GM21390 (cell line): Measurements from ENCODE around the gene BHLHA15.

Experiments
- ATAC-seq: cut with Tn5 transposase; IDR thresholded peaks from one replicate; pipeline ENCODE4 v1.9.1; 2021; ENCODE audit not compliant: unreplicated experiment

Gene BHLHA15

DNA sequence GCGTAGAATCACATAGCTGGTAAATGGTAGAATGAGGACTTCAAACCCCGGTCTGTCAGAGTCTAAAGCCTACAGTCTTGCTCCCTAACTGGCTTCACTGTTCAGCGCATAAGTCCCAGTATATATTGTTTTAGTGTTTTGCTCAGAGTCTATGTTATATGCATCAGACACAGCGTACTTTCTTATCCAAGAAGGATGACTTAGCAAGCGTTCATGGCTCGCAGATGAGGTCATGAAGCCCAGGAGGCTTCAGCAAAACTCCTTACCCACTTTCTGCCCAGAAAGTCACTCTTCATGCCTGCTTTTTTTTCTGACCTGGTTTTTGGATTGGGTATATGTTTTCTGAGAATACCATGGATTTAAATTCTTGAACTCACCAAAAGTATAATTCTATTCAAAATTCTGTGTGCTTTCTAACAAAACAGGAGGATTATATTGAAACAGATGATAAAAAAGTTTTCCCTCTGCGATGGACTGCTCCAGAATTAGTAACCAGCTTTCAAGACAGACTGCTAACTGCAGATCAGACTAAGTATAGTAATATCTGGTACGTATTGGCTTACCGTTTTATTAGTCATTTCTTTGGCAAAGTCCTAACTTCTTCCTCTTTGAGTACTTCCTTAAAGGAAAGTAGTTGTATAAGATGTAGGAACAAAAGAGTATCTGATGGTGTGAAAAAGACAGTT lies 24.6 kb upstream of the BHLHA15 start:
- no peak for ATAC-seq

DNA sequence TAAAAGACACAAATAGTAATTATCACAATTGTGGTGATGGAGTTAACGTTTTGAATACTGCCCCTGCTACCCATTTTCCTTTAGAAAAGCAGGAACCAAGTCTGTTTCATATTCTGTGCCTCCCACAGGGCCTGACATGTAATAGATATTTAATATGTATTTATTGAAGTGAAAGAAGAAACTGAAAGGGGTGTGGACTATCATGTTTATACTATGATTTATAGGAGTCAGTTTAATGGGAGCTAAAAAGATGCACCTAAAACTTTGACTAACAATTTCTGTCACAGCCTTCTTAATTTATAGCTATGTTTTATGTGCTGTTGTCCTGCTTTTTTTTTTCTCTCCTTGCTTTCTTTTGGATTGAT lies 24.1 kb upstream of the BHLHA15 start:
- ATAC-seq: no peak

DNA sequence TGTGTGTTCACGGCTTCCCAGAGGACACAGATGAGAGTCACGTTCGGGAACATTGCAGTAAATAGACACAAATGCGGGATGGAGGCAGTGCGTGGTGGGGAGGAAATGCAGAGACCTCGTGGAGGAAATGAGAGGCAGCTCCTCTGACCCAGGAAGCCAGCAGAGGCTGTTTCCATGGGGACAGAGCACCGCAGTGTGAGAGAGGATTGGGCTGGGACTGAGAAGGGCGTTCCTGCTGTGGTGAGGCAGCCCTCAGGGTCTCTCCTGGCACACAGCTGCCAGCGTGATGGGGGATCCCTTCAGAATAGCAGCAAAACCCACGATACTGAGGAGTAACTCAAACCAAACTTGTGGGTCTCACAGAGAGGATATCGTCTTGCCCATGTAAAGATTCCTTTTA lies 21.7 kb upstream of the BHLHA15 start:
- no peak for ATAC-seq

DNA sequence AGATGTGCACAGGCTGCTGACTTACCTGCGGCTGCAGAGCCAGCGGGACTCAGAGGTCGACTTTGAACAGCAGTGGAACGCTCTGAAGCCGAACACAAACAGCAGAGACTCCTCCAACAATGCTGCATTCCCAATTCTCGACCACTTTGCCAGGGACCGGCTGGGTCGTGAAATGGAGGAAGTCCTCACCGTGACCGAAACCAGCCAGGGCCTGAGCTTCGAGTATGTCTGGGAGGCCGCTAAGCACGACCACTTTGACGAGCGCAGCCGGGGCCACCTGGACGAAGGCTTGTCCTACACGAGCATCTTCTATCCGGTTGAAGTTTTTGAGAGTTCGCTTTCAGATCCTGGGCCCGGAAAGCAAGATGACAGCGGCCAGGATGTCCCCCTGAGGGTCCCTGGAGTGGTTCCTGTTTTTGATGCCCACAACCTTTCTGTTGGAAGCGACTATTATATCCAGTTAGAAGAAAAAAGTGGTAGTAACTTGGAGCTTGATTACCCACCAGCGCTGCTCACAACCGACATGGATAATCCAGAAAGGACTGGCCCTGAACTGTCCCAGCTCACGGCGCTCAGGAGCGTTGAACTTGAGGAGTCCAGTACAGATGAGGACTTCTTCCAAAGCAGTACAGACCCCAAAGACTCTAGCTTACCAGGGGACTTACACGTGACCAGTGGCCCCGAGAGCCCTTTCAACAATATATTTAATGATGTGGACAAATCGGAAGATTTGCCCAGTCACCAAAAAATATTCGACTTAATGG lies 19.4 kb upstream of the BHLHA15 start:
- no peak for ATAC-seq

DNA sequence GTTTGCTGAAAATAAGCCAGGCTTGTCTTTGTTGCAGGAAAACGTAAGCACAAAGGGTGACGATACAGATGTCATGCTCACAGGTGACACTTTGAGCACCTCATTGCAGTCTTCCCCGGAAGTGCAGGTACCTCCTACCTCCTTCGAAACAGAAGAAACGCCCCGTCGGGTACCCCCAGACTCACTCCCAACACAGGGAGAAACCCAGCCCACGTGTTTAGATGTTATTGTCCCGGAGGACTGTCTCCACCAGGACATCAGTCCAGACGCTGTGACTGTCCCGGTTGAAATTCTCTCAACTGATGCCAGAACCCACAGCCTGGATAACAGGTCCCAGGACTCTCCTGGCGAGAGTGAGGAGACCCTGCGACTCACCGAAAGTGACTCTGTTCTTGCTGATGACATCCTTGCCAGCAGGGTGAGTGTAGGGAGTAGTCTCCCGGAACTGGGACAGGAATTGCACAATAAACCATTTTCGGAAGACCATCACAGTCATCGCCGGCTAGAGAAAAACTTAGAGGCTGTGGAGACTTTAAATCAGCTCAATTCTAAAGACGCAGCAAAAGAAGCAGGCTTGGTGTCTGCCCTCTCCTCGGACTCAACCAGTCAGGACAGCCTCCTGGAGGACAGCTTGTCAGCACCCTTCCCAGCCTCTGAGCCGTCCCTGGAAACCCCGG lies 18.3 kb upstream of the BHLHA15 start:
- ATAC-seq: no peak

DNA sequence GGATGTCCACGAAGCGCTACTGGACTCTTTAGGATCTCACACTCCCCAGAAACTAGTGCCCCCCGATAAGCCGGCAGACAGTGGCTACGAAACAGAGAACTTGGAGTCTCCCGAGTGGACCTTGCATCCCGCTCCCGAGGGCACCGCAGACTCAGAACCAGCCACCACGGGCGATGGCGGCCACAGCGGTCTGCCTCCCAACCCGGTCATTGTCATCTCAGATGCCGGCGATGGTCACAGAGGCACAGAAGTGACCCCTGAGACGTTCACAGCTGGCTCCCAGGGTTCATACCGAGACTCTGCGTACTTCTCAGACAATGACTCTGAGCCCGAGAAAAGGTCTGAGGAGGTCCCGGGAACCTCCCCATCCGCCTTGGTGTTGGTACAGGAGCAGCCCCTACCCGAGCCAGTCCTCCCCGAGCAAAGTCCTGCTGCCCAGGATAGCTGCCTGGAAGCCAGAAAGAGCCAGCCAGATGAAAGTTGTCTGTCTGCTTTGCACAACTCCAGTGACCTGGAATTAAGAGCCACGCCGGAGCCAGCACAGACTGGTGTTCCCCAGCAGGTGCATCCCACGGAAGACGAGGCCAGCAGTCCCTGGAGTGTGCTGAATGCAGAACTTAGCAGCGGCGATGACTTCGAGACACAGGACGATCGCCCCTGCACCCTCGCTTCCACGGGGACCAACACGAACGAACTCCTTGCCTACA lies 17.6 kb upstream of the BHLHA15 start:
- ATAC-seq: no peak

DNA sequence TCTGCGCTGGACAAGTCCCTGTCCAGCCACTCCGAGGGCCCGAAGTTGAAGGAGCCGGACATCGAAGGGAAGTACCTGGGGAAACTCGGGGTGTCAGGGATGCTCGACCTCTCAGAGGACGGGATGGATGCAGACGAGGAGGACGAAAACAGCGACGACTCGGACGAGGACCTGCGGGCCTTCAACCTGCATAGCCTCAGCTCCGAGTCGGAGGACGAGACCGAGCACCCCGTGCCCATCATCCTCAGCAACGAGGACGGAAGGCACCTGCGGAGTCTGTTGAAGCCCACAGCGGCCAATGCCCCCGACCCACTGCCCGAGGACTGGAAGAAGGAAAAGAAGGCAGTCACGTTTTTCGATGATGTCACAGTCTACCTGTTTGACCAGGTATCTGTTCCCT lies 17.1 kb upstream of the BHLHA15 start:
- ATAC-seq: no peak

DNA sequence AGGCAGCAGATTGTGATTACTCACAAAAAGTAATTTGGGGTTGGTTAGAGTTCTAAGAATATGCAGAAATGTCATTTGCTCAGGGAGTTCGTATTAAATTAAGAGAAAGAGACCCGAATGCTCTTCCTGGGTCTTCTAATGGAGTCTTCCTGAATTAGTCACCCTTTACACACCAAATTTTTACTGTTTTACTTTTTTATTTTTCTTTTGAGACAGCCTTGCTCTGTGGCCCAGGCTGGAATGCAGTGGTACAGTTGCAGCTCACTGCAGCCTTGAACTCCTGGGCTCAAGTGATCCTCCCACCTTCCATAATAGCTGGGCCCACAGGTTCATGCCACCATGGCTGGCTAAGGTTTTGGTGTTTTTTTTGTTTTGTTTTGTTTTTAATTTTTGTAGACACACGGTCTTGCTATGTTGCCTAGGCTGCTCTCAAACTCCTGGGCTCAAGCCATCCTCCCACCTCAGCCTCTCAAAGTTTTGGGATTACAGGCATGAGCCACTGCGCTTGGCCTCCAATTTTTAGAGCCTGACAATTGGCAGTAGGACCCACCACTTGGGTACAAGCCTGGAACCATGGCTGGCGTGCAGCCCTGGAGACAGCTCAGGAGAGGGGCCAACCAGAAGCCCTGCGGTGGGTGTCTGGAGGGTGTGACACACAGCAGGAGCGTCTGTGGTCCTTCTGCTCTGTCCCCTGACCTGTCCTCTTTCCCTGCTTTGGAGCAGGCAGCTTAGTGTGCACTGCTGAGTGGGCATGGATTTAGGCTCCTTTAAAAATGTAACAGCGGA lies 16.4 kb upstream of the BHLHA15 start:
- ATAC-seq: no peak

DNA sequence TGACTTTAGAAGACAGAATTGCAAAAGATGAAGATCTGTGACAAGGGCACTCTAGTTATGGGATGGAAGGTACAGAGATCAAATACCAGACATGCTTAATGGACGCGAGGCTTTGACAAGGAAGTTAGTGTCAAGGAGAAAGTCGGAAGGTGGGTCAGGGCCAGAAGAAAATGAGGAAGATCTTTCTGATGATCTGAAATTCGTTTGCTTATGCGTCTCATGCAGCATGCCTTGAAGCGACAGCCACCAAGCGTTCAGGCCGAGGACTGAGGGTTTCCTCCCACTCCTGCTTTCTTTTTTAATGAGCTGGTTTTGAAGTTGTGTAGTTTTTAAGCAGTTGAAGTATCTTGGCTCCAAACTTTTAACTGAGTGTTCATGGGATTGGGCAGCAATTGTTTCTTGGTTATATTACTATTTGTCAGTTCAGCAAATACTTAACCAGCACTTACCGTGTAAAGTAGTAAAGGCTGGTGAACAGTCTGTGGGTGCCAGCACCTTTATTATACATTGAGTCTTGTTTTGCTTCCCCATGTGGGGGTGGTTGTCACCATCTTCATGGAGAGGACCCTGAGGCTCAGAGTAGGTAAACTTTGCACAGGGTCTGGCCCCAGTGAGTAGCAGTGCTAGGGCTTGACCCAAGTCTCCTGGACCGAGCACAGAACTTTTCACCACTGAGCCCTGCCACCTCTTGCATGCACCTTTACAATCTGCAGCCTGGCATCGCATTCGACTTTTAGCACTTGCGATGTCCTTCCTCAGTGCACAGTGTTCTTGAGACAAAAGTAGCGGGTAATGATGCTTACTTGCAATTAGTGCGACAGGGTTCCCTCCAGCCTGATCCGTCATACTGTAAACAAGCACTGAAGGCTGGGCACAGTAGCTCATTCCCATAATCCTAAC lies 14.3 kb upstream of the BHLHA15 start:
- no peak for ATAC-seq

DNA sequence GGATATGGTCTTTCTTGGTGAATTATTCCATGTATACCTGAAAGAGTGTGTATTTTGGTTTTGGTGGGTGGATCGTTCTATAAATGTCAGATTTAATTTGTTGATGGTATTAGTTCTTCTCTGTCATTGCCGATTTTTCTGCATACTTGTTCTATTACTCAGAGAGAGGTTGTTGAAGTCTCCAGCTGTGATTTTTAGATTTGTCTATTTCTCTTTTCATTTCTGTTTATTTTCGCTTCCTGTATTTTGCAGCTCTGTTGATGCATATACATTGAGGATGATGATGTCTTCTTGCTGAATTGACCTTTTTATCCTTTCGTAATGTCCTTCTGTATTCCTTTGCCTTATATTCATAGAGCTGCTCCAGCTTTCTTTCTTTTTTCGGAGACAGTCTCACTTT lies 12.1 kb upstream of the BHLHA15 start:
- no peak for ATAC-seq

DNA sequence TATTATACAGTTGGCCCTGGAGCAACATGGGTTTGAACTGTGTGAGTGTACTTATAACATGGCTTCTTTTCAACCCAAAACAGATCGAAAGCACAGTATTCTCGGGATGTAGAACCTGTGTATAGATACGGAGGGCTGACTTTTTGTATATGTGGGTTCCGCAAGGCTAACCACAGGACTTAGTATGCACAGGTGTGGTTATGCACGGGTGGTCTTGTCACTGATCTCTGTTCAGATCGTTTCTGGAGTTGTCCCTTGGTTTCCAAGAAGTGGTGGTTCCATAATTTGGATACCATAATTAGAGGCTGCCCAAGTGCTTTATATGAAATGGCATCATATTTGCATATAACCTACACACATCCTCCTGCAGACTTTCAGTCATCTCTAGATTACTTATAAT lies 10.9 kb upstream of the BHLHA15 start:
- ATAC-seq: peak; percentile 52

DNA sequence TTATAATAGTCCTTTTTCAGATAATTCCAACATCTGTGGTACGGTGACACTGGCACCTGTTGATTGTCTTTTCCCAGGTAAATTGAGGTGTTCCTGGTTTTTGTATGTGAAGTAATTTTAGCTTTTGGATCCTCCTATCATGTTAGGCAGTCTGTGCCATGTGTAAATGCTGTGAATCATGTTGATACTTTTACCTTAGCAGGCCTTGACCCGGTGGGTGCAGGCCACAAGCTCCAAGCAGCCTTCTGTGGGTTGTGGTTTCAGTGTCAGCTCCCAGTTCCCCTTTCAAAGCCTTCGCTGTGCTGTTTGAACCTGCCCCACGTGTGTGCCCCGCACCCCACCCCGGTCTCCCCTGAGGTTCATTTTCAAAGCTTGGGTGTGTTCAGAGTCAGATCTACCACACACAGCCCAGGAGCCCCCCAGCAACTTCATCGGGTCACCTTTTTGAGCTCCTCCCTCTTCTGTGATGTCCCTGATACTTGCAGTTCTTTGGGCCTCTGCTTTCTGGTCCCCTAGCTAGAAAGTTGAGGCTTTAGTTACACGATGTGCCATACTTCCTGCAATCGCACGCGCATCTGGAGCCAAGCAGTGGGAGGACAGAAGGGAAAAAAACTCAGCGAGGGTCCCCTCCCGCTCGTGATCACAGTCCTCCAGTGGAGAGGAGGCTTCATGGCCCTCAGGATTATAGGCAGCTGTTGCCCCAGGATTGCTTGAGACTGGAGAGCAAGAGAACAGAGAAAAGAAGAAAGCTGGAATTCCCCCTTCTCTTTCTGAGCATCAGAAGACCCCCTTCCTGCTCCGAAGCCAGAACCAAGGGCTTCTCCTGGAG lies 8.7 kb upstream of the BHLHA15 start:
- ATAC-seq: peak; percentile 91

DNA sequence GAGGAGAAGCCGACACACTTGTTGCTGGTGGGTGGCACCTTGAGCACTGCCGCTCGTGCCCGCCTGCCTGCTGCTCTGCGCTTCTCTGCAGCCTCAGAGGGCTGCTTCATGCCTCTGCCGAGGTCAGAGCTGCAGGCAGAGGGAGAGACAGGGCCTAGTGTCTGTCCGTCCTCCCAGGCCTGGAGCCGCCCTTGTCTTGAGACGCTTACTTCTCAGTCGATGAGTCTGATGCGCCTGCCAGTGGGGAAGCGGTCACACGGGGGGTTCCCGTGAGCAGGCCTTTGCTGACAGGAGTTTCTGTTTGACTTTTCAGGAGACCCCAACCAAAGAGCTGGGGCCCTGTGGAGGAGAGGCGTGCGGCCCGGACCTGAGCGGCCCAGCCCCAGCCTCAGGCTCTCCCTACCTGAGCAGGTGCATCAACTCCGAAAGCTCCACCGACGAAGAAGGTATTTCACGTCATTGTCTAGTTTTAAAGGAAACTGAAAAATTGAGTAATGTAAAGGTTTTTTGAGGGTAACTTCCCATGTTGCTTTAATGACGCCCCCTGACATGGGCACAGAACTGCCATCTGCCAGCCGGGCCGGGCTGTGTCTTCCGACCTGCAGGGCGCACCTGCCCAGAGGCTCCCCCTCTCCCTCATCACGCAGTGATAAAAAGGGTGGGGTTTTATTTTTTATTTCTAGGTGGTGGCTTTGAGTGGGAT lies 7.8 kb upstream of the BHLHA15 start:
- no peak for ATAC-seq

DNA sequence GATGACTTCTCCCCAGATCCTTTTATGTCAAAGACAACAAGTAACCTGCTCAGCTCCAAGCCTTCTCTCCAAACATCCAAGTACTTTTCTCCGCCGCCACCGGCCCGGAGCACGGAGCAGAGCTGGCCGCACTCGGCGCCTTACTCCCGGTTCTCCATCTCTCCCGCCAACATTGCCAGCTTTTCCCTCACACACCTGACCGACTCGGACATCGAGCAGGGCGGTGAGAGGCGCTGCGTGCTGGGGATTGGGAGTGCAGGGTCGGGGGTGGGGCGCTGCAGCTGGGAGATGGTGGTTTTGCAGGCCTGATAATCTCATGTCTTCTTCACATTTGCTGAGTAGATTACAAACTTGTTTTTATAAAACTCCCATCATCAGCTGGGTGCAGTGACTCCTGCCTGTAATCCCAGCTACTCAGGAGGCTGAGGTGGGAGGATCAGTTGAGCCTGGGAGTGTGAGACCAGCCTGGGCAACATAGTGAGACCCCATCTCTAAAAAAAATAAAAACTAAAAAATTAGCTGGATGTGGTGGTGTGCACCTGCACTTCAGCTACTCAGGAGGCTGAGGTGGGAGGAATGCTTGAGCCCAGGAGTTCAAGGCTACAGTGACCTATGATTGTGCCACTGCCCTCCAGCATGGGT lies 7.2 kb upstream of the BHLHA15 start:
- ATAC-seq: no peak

DNA sequence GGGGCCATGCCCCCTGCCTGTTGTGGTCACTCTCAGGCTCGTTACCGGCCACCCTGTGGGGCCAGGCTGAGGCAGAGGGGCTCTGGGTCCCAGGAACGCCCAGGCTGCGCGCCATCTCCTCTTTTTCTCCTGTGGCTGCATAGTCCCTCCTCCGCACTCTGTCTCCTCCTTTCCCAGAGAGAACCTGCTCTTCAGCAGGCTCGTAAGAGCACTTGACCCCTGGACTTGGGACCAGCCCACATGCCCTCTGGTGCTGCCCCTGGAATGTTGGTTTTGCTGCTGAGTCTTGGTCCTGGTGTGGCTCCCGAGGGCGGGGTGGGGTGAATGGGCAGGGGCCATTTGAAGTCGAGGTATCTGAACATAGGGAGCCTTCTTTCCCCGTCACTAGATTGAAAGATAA lies 6.6 kb upstream of the BHLHA15 start:
- no peak for ATAC-seq

DNA sequence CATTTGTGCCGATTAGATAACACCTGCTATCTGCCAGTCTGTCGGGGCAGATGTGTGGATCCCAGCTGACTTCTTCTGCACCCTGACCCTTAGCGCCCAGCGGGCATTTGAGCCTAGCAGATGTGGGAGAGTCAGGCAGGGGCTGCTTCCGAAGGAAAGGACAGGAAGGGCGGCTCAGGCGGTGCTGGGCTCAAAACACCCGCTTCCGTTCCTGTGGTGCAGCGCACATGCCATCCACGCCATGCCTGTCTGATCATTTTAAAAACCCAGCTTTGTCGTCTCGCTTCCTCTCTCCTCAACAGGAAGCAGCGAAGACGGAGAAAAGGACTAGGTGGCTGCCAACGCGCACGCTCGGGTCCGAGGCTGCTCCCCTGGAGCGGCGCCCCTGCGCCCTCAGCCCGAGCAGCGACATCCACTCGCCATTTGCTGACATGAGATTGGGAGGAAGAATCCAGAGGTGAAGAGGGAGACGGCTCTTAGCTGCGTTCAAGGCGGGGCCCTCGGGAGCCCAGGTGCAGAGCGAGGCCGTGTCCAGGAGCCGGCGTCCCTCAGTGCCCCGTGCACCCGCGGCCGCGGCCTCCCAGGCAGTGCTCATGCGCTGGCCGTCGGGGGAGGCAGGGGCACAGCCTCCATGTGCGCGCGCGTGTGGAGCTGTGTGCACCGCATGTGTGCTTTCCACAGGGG lies 5.9 kb upstream of the BHLHA15 start:
- ATAC-seq: no peak
